Neural crest cell (in vitro differentiated cells): Measurements from ENCODE around the gene LSP1. TPM values are rescaled to one million over a fixed set of nuclear protein-coding genes. Genes with fewer than 3 reads are reported as not detected.

Experiments
- DNase-seq: peaks from one replicate; pipeline ENCODE4 v3.0.0; 2021; ENCODE audit warnings: low read depth, mixed read lengths, low spot score
- H3K27ac Mint-ChIP-seq: one replicate; pipeline ENCODE4 v1.8.0; 2021; ENCODE audit warnings: mild to moderate bottlenecking, mixed read lengths; ENCODE audit not compliant: unreplicated experiment
- H3K27me3 Mint-ChIP-seq: 2 replicates; pipeline ENCODE4 v1.8.0; 2021; ENCODE audit warnings: low read depth, mild to moderate bottlenecking, mixed read lengths
- H3K36me3 Mint-ChIP-seq: 2 replicates; pipeline ENCODE4 v1.8.0; 2021; ENCODE audit warnings: low read depth, mild to moderate bottlenecking, mixed read lengths
- H3K4me1 Mint-ChIP-seq: 2 replicates; pipeline ENCODE4 v1.8.0; 2021; ENCODE audit warnings: mixed read lengths
- H3K4me3 Mint-ChIP-seq: one replicate; pipeline ENCODE4 v1.8.0; 2021; ENCODE audit warnings: mild to moderate bottlenecking, mixed read lengths
- H3K9me3 Mint-ChIP-seq: 2 replicates; pipeline ENCODE4 v1.8.0; 2021; ENCODE audit warnings: mixed read lengths
- CTCF ChIP-seq: fragments of 200-600 bp; sonication (generic); conservative IDR thresholded peaks from 2 replicates; pipeline ENCODE4 v1.5.0; 2021; ENCODE audit warnings: antibody characterized with exemption, mild to moderate bottlenecking
- total RNA-seq: library from RNA; stranded (reverse); gene quantifications from 2 replicates; pipeline ENCODE4 v1.2.1, GENCODE V29; 2021

LSP1 gene
- total RNA-seq, 1 donor from 2014 or later: not detected

GRCh38 chr11:1829039-1829820 lies 23.7 kb upstream of the LSP1 start:
- Mint-ChIP-seq H3K4me3 (no peak overlapping the region), H3K9me3 (no peaks in the 10 kb centered on the region), H3K27me3 (no peaks in the 10 kb centered on the region), H3K36me3 (no peaks in the 10 kb centered on the region), H3K4me1 (no peaks in the 10 kb centered on the region), H3K27ac (no peak overlapping the region)
- TF ChIP-seq CTCF: no peak
- no peak for DNase-seq

- TF ChIP-seq CTCF: no peak
- H3K36me3 Mint-ChIP-seq: no peaks in the 10 kb centered on the region
Measured at GRCh38 chr11:1830004-1830321, 22.9 kb upstream of the LSP1 start.

GRCh38 chr11:1830322-1831223 lies 22.3 kb upstream of the LSP1 start:
- no peak overlapping the region for H3K4me3 Mint-ChIP-seq
- no peak for DNase-seq
- no peak for TF ChIP-seq CTCF
- H3K4me1 Mint-ChIP-seq: no peaks in the 10 kb centered on the region
- no peaks in the 10 kb centered on the region for H3K27me3 Mint-ChIP-seq
- no peaks in the 10 kb centered on the region for H3K9me3 Mint-ChIP-seq
- H3K27ac Mint-ChIP-seq: no peak overlapping the region
- no peaks in the 10 kb centered on the region for H3K36me3 Mint-ChIP-seq

More at GRCh38 chr11:1830004-1830321, 22.9 kb upstream of the LSP1 start:
- H3K27me3 Mint-ChIP-seq: no peaks in the 10 kb centered on the region
- H3K4me3 Mint-ChIP-seq: no peak overlapping the region
- H3K4me1 Mint-ChIP-seq: no peaks in the 10 kb centered on the region
- no peak for DNase-seq
- H3K9me3 Mint-ChIP-seq: no peaks in the 10 kb centered on the region
- no peak overlapping the region for H3K27ac Mint-ChIP-seq

GRCh38 chr11:1831338-1832210 lies 21.3 kb upstream of the LSP1 start:
- H3K36me3 Mint-ChIP-seq: no peaks in the 10 kb centered on the region
- H3K27me3 Mint-ChIP-seq: no peaks in the 10 kb centered on the region
- no peaks in the 10 kb centered on the region for H3K9me3 Mint-ChIP-seq
- TF ChIP-seq CTCF: no peak
- H3K4me1 Mint-ChIP-seq: no peaks in the 10 kb centered on the region
- H3K27ac Mint-ChIP-seq: no peak overlapping the region
- H3K4me3 Mint-ChIP-seq: no peak overlapping the region
- no peak for DNase-seq

GRCh38 chr11:1832211-1832919 lies 20.5 kb upstream of the LSP1 start:
- DNase-seq: peak; percentile 78
- peak; percentile 99 for TF ChIP-seq CTCF
- Mint-ChIP-seq H3K27ac (no peak overlapping the region), H3K4me3 (no peak overlapping the region), H3K9me3 (no peaks in the 10 kb centered on the region), H3K36me3 (no peaks in the 10 kb centered on the region), H3K27me3 (no peaks in the 10 kb centered on the region), H3K4me1 (no peaks in the 10 kb centered on the region)
